Loucy (cell line): ENCODE measurements around the gene HRH1.

Source experiments
- CTCF ChIP-seq: fragments of 200-600 bp; sonication (generic); conservative IDR thresholded peaks from 2 replicates; pipeline ENCODE4 v1.5.1; 2014; ENCODE audit warnings: mild to moderate bottlenecking, antibody characterized with exemption, low read length
- EZH2phosphoT487 ChIP-seq: fragments of 200-600 bp; IDR thresholded peaks from 2 replicates; pipeline ENCODE4 v1.6.1; 2018; ENCODE audit warnings: antibody characterized with exemption, mild to moderate bottlenecking, moderate library complexity, borderline replicate concordance

GRCh38 chr3:11197484-11197883, 43.2 kb downstream of the HRH1 start:
- no peak for TF ChIP-seq CTCF
- no peak for TF ChIP-seq EZH2phosphoT487
